HG02571 (cell line): ENCODE measurements around the gene MSI2.
"Not testable (repeated sequence)": the region's sequence is repeated elsewhere in the genome, so short reads cannot be mapped to it uniquely, and the experiment has no call there.

ENCODE experiments used
- ATAC-seq: cut with Tn5 transposase; IDR thresholded peaks from one replicate; pipeline ENCODE4 v1.9.1; 2021; ENCODE audit warnings: mild to moderate bottlenecking, moderate library complexity; ENCODE audit not compliant: unreplicated experiment

MSI2 gene

GRCh38 chr17:57255776-57256681, at the start of gene MSI2:
MSI2 (plus strand) TSS chr17:57256523; CDS start chr17:57256743, 220 bp downstream.
- peak; percentile 71 for ATAC-seq

- ATAC-seq = no peak
Observed at GRCh38 chr17:57206928-57207327, 49.4 kb upstream of the MSI2 start.

GRCh38 chr17:57207396-57207795, 48.9 kb upstream of the MSI2 start:
- ATAC-seq = no peak

- no peak for ATAC-seq
Observed at GRCh38 chr17:57210224-57210553, 46.1 kb upstream of the MSI2 start.

- ATAC-seq = no peak
Observed at GRCh38 chr17:57210972-57211411, 45.3 kb upstream of the MSI2 start.

- ATAC-seq = no peak
Observed at GRCh38 chr17:57211543-57211942, 44.8 kb upstream of the MSI2 start.

- no peak for ATAC-seq
Observed at GRCh38 chr17:57213180-57213825, 43.0 kb upstream of the MSI2 start.

GRCh38 chr17:57215317-57215716, 41.0 kb upstream of the MSI2 start:
- ATAC-seq = no peak

GRCh38 chr17:57221366-57222350, 34.7 kb upstream of the MSI2 start:
- no peak for ATAC-seq

- ATAC-seq = not testable (repeated sequence)
Observed at GRCh38 chr17:57222422-57222821, 33.9 kb upstream of the MSI2 start.

- ATAC-seq = no peak
Observed at GRCh38 chr17:57225127-57225526, 31.2 kb upstream of the MSI2 start.

GRCh38 chr17:57226793-57227192, 29.5 kb upstream of the MSI2 start:
- ATAC-seq = no peak

- ATAC-seq = no peak
Observed at GRCh38 chr17:57228911-57229310, 27.4 kb upstream of the MSI2 start.

- no peak for ATAC-seq
Observed at GRCh38 chr17:57234061-57234738, 22.1 kb upstream of the MSI2 start.

GRCh38 chr17:57234739-57235092, 21.6 kb upstream of the MSI2 start:
- no peak for ATAC-seq

GRCh38 chr17:57235124-57235523, 21.2 kb upstream of the MSI2 start:
- no peak for ATAC-seq

GRCh38 chr17:57236686-57237299, 19.5 kb upstream of the MSI2 start:
- ATAC-seq = no peak

GRCh38 chr17:57240648-57241047, 15.7 kb upstream of the MSI2 start:
- ATAC-seq = no peak

GRCh38 chr17:57242148-57242547, 14.2 kb upstream of the MSI2 start:
- no peak for ATAC-seq

- ATAC-seq = no peak
Observed at GRCh38 chr17:57243171-57243622, 13.1 kb upstream of the MSI2 start.
